ENCODE measurements around the gene MPRIP. TPM values are rescaled to one million over a fixed set of nuclear protein-coding genes. Genes with fewer than 3 reads are reported as not detected.

MPRIP gene
- total RNA-seq, 2 experiments from 2014 or later, result 145 to 157 TPM

GRCh38 chr17:17036524-17036998, 5.7 kb upstream of the MPRIP start:
- no peak overlapping the region for H3K4me3 Mint-ChIP-seq
- H3K4me1 Mint-ChIP-seq (ENCODE audit: low read depth), result peaks cover 6% of the 10 kb centered on the region
- H3K27ac Mint-ChIP-seq, result no peak overlapping the region
- POLR2A ChIA-PET, result no interaction called here
- H3K27me3 Mint-ChIP-seq, result no peaks in the 10 kb centered on the region
- intact Hi-C loops (cut with micrococcal nuclease), result no loop called here
- no peaks in the 10 kb centered on the region for H3K36me3 Mint-ChIP-seq
- CTCF ChIA-PET, result interaction anchor here (0.6 kb wide), 1 partner anchor 201 kb away, joined by 4 read pairs; the partner anchor contains the start of gene FLCN
- no peaks in the 10 kb centered on the region for H3K9me3 Mint-ChIP-seq
- DNase-seq, result no peak

DNA sequence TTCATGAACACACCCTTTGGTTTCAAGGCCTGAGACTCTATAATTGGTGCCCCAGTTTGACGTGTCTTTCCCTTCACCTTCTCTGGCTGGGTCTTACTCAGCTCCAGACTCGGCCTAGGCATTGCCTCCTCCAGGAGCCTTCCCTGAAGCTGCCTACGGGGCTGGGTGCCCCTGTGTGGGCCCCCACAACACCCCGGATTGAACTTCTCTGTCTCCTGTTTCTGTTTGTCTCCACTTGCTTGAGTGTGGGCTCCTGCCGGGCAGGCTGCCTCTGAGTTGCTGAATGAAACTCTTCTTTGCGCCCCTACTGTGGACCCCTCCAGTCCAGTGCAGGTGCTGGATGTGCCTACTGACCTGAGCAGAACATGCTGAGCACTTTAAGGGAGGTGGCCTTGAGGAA, 2.3 kb upstream of the MPRIP start:
- intact Hi-C loops (cut with micrococcal nuclease), result loop anchor here (5.0 kb wide), 1 partner anchor 167 kb away; the partner anchor contains the start of gene PLD6
- peaks cover 27% of the 10 kb centered on the region for H3K4me1 Mint-ChIP-seq (ENCODE audit: low read depth)
- no peak overlapping the region for H3K27ac Mint-ChIP-seq
- H3K27me3 Mint-ChIP-seq, result no peaks in the 10 kb centered on the region
- H3K36me3 Mint-ChIP-seq, result no peaks in the 10 kb centered on the region
- DNase-seq, result no peak
- no peaks in the 10 kb centered on the region for H3K9me3 Mint-ChIP-seq
- ChIA-PET CTCF (no interaction called here), POLR2A (no interaction called here)
- H3K4me3 Mint-ChIP-seq, result no peak overlapping the region

GRCh38 chr17:17041018-17041521, 1.2 kb upstream of the MPRIP start:
- peak overlapping the region; percentile 9 for H3K27ac Mint-ChIP-seq
- no peaks in the 10 kb centered on the region for H3K27me3 Mint-ChIP-seq
- peak overlapping the region; percentile 70 for H3K4me3 Mint-ChIP-seq
- no peaks in the 10 kb centered on the region for H3K36me3 Mint-ChIP-seq
- POLR2A ChIA-PET, result interaction anchor here (2.1 kb wide), 1 partner anchor 25 kb away, joined by 6 read pairs; no protein-coding TSS in a partner anchor
- DNase-seq, result no peak
- H3K9me3 Mint-ChIP-seq, result no peaks in the 10 kb centered on the region
- H3K4me1 Mint-ChIP-seq (ENCODE audit: low read depth), result peaks cover 36% of the 10 kb centered on the region
- CTCF ChIA-PET, result interaction anchor here (0.8 to 1.4 kb wide), 3 partner anchors 24 to 106 kb away, joined by 3 to 5 read pairs (median 3); no protein-coding TSS in a partner anchor
- intact Hi-C loops (cut with micrococcal nuclease), result loop anchor here (5.0 kb wide), 1 partner anchor 166 kb away; the partner anchor contains the start of gene PLD6

DNA sequence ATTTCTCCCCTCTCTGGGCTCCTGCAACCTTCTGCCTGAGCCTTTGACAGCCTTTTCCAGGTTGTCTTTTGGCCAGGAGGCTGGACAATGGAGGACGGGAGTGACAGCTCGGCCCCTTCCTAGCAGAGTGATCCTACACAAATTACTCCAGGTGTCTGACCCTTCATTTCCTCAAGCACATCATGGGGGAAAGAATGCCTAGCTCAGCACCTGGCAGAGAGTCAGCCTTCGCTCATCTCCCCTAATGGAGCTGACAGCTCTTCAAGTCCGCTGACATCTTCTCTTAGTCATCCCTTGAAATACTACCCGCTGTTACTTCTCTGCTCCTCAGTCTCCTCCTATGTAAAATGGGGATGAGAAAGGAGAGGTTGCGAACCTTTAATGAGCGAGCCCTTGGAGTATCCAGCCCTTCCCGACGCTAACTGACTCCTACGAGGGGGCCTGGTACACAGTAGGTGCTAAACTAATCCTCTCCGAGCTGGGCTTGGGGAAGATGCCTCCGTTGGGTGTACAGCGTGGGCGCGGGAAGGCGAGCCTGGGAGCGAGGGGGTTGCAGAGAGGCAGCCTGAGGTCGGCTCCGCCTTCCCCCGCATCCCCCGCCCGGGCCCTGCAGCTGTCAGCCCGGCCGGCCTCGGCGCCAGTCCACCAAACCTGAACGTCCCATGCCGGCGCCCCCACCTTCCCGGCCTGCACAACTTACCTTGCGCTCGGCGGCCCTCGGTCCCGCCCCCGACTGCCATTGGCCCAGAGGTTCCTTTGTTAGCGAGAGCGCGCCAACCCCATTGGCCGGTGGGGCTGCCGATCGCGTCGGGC, 480 bp upstream of the MPRIP start:
- ChIA-PET POLR2A (interaction anchor here (0.6 to 2.1 kb wide), 3 partner anchors 10 to 195 kb away, joined by 3 to 6 read pairs (median 3); partner anchors contain the start of gene FLCN), CTCF (interaction anchor here (0.8 to 1.4 kb wide), 4 partner anchors 25 to 600 kb away, joined by 3 to 5 read pairs (median 3); no protein-coding TSS in a partner anchor)
- Mint-ChIP-seq H3K4me3 (peak overlapping the region; percentile 70), H3K27ac (peak overlapping the region; percentile 9), H3K4me1 (ENCODE audit: low read depth) (peaks cover 38% of the 10 kb centered on the region), H3K36me3 (no peaks in the 10 kb centered on the region), H3K27me3 (no peaks in the 10 kb centered on the region), H3K9me3 (no peaks in the 10 kb centered on the region)
- DNase-seq, result peak; percentile 98
- intact Hi-C loops (cut with micrococcal nuclease), result loop anchor here (5.0 kb wide), 1 partner anchor 166 kb away; the partner anchor contains the start of gene PLD6

DNA sequence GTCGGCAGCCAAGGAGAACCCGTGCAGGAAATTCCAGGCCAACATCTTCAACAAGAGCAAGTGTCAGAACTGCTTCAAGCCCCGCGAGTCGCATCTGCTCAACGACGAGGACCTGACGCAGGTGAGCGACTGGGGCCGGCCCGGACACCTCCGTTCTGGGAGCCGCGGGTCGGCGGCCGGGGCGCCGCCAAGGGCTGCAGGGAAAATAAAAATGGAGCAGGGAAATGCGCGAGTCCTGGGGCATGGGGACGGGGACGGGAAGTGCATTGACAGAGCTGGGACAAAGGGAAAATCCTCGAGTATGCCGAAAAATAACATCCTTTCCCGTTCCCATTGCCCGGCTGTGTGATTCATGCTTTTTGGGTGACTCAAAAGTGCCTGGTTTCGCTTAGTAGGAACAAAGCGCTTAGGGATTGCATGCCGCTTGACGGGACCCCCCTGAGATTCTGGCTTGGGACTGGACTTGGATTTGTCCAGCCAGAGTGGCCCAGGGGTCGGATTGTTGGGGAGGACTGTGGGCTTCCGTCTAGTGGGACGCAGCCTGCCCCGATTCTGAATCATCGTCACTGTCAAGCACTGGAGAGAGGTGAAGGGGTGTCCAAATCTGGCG, 699 bp downstream of the MPRIP start:
- peak overlapping the region; percentile 94 for H3K4me3 Mint-ChIP-seq
- no peaks in the 10 kb centered on the region for H3K27me3 Mint-ChIP-seq
- ChIA-PET POLR2A (interaction anchor here (1.3 to 2.1 kb wide), 2 partner anchors 9 to 27 kb away, joined by 3 to 6 read pairs; no protein-coding TSS in a partner anchor), CTCF (no interaction called here)
- intact Hi-C loops (cut with micrococcal nuclease), result loop anchor here (5.0 kb wide), 1 partner anchor 164 kb away; the partner anchor contains the start of gene PLD6
- no peaks in the 10 kb centered on the region for H3K9me3 Mint-ChIP-seq
- H3K27ac Mint-ChIP-seq, result peak overlapping the region; percentile 42
- H3K36me3 Mint-ChIP-seq, result no peaks in the 10 kb centered on the region
- H3K4me1 Mint-ChIP-seq (ENCODE audit: low read depth), result peaks cover 47% of the 10 kb centered on the region
- peak; percentile 33 for DNase-seq

DNA sequence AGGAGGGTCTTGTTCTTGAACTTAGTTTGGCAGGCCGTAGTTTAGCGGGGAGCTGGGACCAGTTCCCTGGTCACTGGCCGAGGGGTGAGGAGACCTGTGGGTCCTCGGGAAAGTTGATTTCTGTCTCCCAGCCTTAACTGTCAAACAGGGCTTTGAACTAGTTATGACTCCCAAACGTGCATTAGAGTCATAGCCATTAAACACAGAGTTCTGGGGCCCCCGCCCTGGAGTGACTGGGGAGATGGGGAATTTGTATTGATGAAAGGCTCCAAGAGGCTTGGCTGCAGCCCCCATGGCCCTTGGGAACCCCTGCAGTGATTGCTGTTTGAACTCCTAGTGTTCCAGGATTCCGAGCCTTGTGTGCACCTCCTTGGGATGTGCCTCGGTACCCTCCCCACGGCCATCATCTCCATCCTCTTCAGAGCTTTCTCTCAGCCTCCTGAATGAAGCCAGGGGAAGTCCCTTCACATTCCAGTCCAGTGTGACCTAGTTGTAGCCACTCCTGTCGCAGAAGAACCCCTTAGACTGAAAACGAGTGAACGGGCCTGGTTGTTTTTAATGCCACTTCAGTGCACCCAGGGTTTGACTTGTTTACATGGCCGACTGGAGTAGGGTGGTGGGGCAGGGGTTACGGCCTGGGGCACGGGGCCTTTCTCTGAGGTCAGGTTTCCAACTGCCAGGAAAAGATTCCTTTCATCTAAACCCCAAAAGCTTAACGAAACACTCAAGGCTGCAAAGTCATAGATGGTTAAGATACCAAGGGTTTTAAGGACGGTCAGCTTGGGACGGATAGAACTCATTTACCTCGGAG, 1.4 kb downstream of the MPRIP start:
- H3K4me1 Mint-ChIP-seq (ENCODE audit: low read depth), result peaks cover 54% of the 10 kb centered on the region
- H3K9me3 Mint-ChIP-seq, result no peaks in the 10 kb centered on the region
- peak overlapping the region; percentile 94 for H3K4me3 Mint-ChIP-seq
- DNase-seq, result no peak
- CTCF ChIA-PET, result interaction anchor here (1.0 kb wide), 1 partner anchor 272 kb away, joined by 3 read pairs; no protein-coding TSS in a partner anchor
- peak overlapping the region; percentile 42 for H3K27ac Mint-ChIP-seq
- no peaks in the 10 kb centered on the region for H3K27me3 Mint-ChIP-seq
- no peaks in the 10 kb centered on the region for H3K36me3 Mint-ChIP-seq
- POLR2A ChIA-PET, result no interaction called here
- intact Hi-C loops (cut with micrococcal nuclease), result loop anchor here (2.0 to 5.0 kb wide), 2 partner anchors 164 to 261 kb away; partner anchors contain the start of gene PLD6

DNA sequence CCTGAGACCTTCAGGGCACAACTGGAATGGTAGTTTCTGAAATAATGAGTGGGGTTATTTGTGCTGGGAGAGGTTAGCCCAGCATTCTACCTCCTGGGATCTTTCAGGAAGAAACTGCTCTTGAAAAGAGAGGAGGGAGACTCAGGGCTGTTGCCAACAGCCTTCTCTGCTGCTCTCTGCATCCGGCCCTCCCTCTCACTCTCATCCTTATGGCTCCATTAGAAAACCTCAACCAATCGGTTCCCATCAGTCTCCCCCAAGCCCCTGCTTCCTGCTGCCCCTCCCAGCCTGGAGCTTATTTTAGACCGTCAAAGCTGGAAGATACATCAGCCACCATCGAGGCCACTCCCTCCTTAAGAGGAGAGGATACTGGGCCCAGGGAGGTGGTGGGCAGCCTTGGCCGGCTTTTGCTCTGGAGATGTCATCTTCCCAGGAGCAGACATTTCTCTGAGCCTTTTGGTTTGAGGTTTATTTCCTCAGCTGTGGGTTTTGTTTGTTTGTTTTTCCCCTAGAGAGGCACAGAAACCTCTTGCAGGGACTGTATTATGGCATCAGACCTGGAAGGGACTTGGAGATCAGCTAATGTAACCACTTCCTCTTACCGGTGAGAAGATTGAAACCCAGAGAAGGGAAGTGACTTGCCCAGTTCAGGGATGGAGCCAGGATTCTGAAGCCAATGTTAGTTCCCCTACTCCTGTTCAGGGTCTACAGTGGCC, 2.7 kb downstream of the MPRIP start:
- intact Hi-C loops (cut with micrococcal nuclease), result loop anchor here (2.0 to 5.0 kb wide), 2 partner anchors 162 to 260 kb away; partner anchors contain the start of gene PLD6
- DNase-seq, result peak; percentile 8
- Mint-ChIP-seq H3K4me1 (ENCODE audit: low read depth) (peaks cover 57% of the 10 kb centered on the region), H3K36me3 (no peaks in the 10 kb centered on the region), H3K4me3 (peak overlapping the region; percentile 94), H3K27me3 (no peaks in the 10 kb centered on the region), H3K9me3 (no peaks in the 10 kb centered on the region), H3K27ac (no peak overlapping the region)
- ChIA-PET CTCF (interaction anchor here (1.0 kb wide), 1 partner anchor 270 kb away, joined by 3 read pairs; no protein-coding TSS in a partner anchor), POLR2A (no interaction called here)

DNA sequence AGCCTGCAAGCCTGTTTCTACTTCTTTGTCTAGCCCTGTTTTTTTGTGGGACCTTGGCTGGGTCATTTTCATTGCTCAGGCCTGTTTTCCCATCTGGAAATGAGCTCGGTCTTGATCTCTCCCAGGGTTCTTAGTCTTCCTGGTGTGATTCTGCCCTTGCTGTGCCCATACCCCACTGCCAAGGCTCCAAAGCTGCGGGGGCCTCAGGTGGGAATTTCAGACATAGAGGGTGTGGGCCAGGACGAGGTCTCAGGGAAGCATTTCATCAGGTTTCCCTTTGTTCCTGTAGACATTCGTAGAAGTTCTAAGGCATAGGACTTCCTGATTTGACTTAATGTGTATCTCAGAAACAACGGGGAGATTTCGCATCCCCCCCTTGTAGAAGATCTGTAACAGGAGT, 5.8 kb downstream of the MPRIP start:
- ChIA-PET POLR2A (no interaction called here), CTCF (no interaction called here)
- H3K27me3 Mint-ChIP-seq, result no peaks in the 10 kb centered on the region
- no peaks in the 10 kb centered on the region for H3K36me3 Mint-ChIP-seq
- H3K4me1 Mint-ChIP-seq (ENCODE audit: low read depth), result peaks cover 71% of the 10 kb centered on the region
- no peaks in the 10 kb centered on the region for H3K9me3 Mint-ChIP-seq
- intact Hi-C loops (cut with micrococcal nuclease), result no loop called here
- DNase-seq, result peak; percentile 1
- H3K27ac Mint-ChIP-seq, result no peak overlapping the region
- H3K4me3 Mint-ChIP-seq, result no peak overlapping the region

DNA sequence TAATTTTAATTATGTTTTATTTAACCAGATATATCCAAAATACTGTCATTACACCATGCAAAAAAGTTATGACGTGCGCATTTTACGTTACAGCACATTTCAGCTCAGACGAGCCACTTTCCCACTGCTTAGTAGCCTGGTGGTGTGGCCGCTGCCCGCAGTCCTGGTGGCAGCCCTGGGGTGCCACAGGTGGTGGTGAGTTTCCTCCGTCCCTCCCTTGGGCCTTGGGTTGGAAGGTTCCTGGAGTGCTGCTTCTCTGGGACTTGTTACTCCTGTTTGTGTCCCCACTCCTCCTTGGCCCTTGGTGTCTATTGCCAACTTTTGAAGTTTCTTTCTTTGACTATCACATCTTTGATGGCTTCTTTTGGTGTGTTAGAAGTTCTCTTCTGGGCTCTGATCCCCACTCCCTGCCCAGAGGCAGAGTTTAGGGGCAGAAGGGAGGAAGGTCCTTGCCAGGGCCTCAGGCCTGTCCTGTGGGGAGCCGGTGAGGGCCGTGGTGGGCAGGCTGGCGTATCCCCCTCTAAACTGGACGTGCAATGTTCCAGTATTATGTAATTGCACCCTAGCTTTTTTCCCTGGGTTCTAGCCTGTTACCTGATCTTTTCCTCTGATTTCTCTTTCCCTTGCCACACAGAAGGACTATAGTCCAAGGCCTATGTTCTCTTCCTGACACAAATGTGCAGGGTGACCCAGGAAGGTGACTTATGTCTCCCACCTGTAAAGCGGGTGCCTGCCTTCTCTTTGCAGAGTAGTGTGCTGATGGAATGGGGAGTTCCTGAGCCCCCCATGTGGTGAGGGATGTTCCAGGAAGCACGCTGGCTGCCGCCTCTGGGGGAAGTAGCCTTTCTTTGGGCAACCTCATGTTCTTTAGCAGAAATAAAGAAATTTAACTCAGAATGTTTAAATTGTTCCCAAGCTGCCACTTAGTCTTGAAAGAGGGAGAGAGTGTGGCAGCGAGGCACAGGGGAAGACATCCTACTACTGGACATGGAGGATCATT, 8.4 kb downstream of the MPRIP start:
- peak; percentile 4 for DNase-seq
- Mint-ChIP-seq H3K36me3 (no peaks in the 10 kb centered on the region), H3K27ac (no peak overlapping the region), H3K4me3 (no peak overlapping the region), H3K9me3 (no peaks in the 10 kb centered on the region), H3K4me1 (ENCODE audit: low read depth) (peaks cover 61% of the 10 kb centered on the region), H3K27me3 (no peaks in the 10 kb centered on the region)
- intact Hi-C loops (cut with micrococcal nuclease), result no loop called here
- POLR2A ChIA-PET, result interaction anchor here (0.6 kb wide), 1 partner anchor 23 kb away, joined by 3 read pairs; no protein-coding TSS in a partner anchor
- CTCF ChIA-PET, result interaction anchor here (1.6 kb wide), 1 partner anchor 13 kb away, joined by 3 read pairs; no protein-coding TSS in a partner anchor

- Mint-ChIP-seq H3K27ac (no peak overlapping the region), H3K4me1 (ENCODE audit: low read depth) (peaks cover 57% of the 10 kb centered on the region), H3K4me3 (no peak overlapping the region), H3K9me3 (no peaks in the 10 kb centered on the region), H3K27me3 (no peaks in the 10 kb centered on the region), H3K36me3 (no peaks in the 10 kb centered on the region)
- POLR2A ChIA-PET, result interaction anchor here (0.9 kb wide), 1 partner anchor 9 kb away, joined by 3 read pairs; the partner anchor contains the start of gene MPRIP
- no peak for DNase-seq
- CTCF ChIA-PET, result interaction anchor here (1.6 kb wide), 1 partner anchor 12 kb away, joined by 3 read pairs; no protein-coding TSS in a partner anchor
- intact Hi-C loops (cut with micrococcal nuclease), result no loop called here
Observed at GRCh38 chr17:17051380-17051779, 9.1 kb downstream of the MPRIP start.

All from activated CD4-positive, alpha-beta memory T cell treated with anti-CD3 and anti-CD28 coated beads for 36 hours (primary cell).